ENCODE measurements around the gene CHST11.

CHST11 gene

GRCh38 chr12:104657726-104658484 lies 201.2 kb downstream of the CHST11 start:
- DNase-seq, result no peak

- no peak for DNase-seq
Measured at GRCh38 chr12:104659058-104659457, 202.3 kb downstream of the CHST11 start.

GRCh38 chr12:104662203-104662602 lies 205.5 kb downstream of the CHST11 start:
- DNase-seq, result no peak

GRCh38 chr12:104662908-104663307 lies 206.2 kb downstream of the CHST11 start:
- DNase-seq, result peak; percentile 33

- no peak for DNase-seq
Measured at GRCh38 chr12:104664351-104664750, 207.6 kb downstream of the CHST11 start.

GRCh38 chr12:104665296-104665695 lies 208.5 kb downstream of the CHST11 start:
- DNase-seq, result no peak

GRCh38 chr12:104667139-104667538 lies 210.4 kb downstream of the CHST11 start:
- no peak for DNase-seq

- DNase-seq, result no peak
Measured at GRCh38 chr12:104668274-104668718, 211.5 kb downstream of the CHST11 start.

GRCh38 chr12:104669089-104669721 lies 212.5 kb downstream of the CHST11 start:
- DNase-seq, result peak; percentile 38

GRCh38 chr12:104669851-104670337 lies 213.1 kb downstream of the CHST11 start:
- DNase-seq, result no peak

- DNase-seq, result no peak
Measured at GRCh38 chr12:104670439-104671408, 214.0 kb downstream of the CHST11 start.

GRCh38 chr12:104671409-104672095 lies 214.8 kb downstream of the CHST11 start:
- peak; percentile 33 for DNase-seq

GRCh38 chr12:104672096-104672445 lies 215.3 kb downstream of the CHST11 start:
- DNase-seq, result no peak

- no peak for DNase-seq
Measured at GRCh38 chr12:104672501-104673265, 215.9 kb downstream of the CHST11 start.

GRCh38 chr12:104673294-104673693 lies 216.5 kb downstream of the CHST11 start:
- DNase-seq, result no peak

- DNase-seq, result no peak
Measured at GRCh38 chr12:104673696-104674482, 217.1 kb downstream of the CHST11 start.

GRCh38 chr12:104676636-104677035 lies 219.9 kb downstream of the CHST11 start:
- no peak for DNase-seq

GRCh38 chr12:104677441-104678089 lies 220.8 kb downstream of the CHST11 start:
- DNase-seq, result no peak

- peak; percentile 25 for DNase-seq
Measured at GRCh38 chr12:104680070-104680469, 223.3 kb downstream of the CHST11 start.

GRCh38 chr12:104680491-104680890 lies 223.7 kb downstream of the CHST11 start:
- DNase-seq, result no peak

Data from NCI-H69 (cell line).